HCT116 (cell line): ENCODE data around the gene RFX2.

Experiments used
- CEBPB ChIP-seq: IDR thresholded peaks from 2 replicates; pipeline ENCODE4 v1.6.1; 2012; ENCODE audit warnings: low read depth
- EZH2 ChIP-seq: fragments of 200-600 bp; sonication (generic); IDR thresholded peaks from 2 replicates; pipeline ENCODE4 v1.6.1; 2017; ENCODE audit warnings: antibody characterized with exemption, mixed run types
- JUND ChIP-seq: IDR thresholded peaks from 2 replicates; pipeline ENCODE4 v1.6.1; 2012
- POLR2A ChIP-seq: IDR thresholded peaks from 2 replicates; pipeline ENCODE4 v1.7.0; 2011; ENCODE audit warnings: borderline replicate concordance; ENCODE audit not compliant: insufficient read depth, insufficient read length; ENCODE audit errors: extremely low read depth
- POLR2AphosphoS5 ChIP-seq: IDR thresholded peaks from 2 replicates; pipeline ENCODE4 v1.6.1; 2011; ENCODE audit warnings: mild to moderate bottlenecking, low read depth, low read length, moderate library complexity
- RAD21 ChIP-seq: IDR thresholded peaks from 2 replicates; pipeline ENCODE4 v1.6.1; 2012; ENCODE audit warnings: low read depth, mild to moderate bottlenecking
- SIN3A ChIP-seq: IDR thresholded peaks from 2 replicates; pipeline ENCODE4 v1.6.1; 2012; ENCODE audit warnings: low read depth
- SP1 ChIP-seq: IDR thresholded peaks from 2 replicates; pipeline ENCODE4 v1.6.1; 2012; ENCODE audit warnings: low read depth
- TF ChIP-seq, protein P1 (sequence below), 3 experiments: fragments of 200-600 bp in 1 of 3; sonication (generic) in 1 of 3; IDR thresholded peaks in 2 of 3; conservative IDR thresholded peaks in 1 of 3; 2 replicates each; pipeline ENCODE4 v1.5.1; 2012 to 2017; ENCODE audit warnings: low read depth in 2 of 3, low read length in 2 of 3, antibody characterized with exemption in 1 of 3, borderline replicate concordance in 1 of 3, control low read depth in 1 of 3, mild to moderate bottlenecking in 1 of 3, mixed read lengths in 1 of 3, mixed run types in 1 of 3, moderate library complexity in 1 of 3; ENCODE audit not compliant: insufficient read depth in 1 of 3
- TF ChIP-seq, protein P2 (sequence below): IDR thresholded peaks from 2 replicates; pipeline ENCODE4 v1.6.1; 2012; ENCODE audit warnings: low read depth
- TF ChIP-seq, protein P3 (sequence below): IDR thresholded peaks from 2 replicates; pipeline ENCODE4 v1.6.1; 2012

DNA sequence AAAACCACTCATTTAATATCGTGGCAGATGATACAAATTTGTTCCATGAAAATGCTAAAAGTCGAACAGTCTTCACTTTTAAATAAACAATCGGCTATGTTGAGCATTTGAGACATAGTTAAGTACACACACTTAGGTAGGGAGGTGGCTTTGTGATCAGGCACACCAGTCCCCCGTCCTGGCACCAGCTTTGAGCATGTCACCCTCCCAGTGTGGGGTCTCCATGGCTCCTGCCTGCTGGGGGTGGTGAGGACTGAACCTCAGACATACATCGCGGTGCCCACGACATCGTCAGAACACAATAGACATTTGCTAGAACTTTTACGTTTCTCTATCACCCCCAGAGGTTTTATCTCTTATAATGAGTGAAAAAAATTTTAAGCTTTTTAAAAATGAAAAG, 62.0 kb downstream of the RFX2 start:
- TF ChIP-seq, protein P1, sequence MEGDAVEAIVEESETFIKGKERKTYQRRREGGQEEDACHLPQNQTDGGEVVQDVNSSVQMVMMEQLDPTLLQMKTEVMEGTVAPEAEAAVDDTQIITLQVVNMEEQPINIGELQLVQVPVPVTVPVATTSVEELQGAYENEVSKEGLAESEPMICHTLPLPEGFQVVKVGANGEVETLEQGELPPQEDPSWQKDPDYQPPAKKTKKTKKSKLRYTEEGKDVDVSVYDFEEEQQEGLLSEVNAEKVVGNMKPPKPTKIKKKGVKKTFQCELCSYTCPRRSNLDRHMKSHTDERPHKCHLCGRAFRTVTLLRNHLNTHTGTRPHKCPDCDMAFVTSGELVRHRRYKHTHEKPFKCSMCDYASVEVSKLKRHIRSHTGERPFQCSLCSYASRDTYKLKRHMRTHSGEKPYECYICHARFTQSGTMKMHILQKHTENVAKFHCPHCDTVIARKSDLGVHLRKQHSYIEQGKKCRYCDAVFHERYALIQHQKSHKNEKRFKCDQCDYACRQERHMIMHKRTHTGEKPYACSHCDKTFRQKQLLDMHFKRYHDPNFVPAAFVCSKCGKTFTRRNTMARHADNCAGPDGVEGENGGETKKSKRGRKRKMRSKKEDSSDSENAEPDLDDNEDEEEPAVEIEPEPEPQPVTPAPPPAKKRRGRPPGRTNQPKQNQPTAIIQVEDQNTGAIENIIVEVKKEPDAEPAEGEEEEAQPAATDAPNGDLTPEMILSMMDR (IDR thresholded peaks at IDR 0.05 in 2 of 3, conservative IDR thresholded peaks at IDR 0.05 in 1 of 3; ENCODE audit: borderline replicate concordance in 1 of 3, insufficient read depth in 1 of 3, low read depth in 2 of 3, low read length in 2 of 3) = no peak
- TF ChIP-seq SIN3A (no peak), JUND (no peak), POLR2A (no peak), RAD21 (no peak), CEBPB (no peak), SP1 (no peak), POLR2AphosphoS5 (no peak), EZH2 (no peak)
- TF ChIP-seq, protein P2, sequence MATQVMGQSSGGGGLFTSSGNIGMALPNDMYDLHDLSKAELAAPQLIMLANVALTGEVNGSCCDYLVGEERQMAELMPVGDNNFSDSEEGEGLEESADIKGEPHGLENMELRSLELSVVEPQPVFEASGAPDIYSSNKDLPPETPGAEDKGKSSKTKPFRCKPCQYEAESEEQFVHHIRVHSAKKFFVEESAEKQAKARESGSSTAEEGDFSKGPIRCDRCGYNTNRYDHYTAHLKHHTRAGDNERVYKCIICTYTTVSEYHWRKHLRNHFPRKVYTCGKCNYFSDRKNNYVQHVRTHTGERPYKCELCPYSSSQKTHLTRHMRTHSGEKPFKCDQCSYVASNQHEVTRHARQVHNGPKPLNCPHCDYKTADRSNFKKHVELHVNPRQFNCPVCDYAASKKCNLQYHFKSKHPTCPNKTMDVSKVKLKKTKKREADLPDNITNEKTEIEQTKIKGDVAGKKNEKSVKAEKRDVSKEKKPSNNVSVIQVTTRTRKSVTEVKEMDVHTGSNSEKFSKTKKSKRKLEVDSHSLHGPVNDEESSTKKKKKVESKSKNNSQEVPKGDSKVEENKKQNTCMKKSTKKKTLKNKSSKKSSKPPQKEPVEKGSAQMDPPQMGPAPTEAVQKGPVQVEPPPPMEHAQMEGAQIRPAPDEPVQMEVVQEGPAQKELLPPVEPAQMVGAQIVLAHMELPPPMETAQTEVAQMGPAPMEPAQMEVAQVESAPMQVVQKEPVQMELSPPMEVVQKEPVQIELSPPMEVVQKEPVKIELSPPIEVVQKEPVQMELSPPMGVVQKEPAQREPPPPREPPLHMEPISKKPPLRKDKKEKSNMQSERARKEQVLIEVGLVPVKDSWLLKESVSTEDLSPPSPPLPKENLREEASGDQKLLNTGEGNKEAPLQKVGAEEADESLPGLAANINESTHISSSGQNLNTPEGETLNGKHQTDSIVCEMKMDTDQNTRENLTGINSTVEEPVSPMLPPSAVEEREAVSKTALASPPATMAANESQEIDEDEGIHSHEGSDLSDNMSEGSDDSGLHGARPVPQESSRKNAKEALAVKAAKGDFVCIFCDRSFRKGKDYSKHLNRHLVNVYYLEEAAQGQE = no peak
- TF ChIP-seq, protein P3, sequence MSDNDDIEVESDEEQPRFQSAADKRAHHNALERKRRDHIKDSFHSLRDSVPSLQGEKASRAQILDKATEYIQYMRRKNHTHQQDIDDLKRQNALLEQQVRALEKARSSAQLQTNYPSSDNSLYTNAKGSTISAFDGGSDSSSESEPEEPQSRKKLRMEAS = no peak
